ENCODE data around the gene KRT81.
"Not testable (repeated sequence)": the region's sequence is repeated elsewhere in the genome, so short reads cannot be mapped to it uniquely, and the experiment has no call there.

The KRT81 gene

DNA sequence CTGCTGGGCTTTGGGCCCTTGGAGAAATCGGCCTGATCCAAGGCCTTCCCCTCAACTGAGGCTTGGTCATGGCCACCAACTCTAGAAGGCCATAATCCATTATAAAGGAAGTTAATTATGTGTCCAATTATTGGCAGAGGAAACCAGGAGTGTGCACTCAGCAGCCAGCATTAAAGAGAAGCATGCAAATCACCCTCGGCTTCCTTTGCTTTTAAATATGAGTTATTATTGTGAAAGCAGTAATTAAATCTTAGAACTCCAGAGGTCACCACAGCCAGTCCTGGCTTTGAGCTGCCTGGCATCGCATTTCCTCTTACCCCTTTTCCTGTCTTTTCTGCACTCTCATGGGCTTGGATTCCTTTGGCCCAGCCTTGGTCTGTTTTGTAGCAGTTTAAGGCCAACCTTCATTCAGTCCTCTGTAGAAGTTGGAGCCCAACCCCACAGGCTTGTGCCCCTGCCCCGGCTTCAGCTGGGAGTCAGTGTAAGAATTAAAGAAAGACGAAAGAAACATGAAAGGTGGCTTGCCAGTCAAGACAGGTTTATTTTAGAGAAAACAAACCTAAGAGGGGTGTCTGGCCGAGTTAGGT lies 31.6 kb downstream of the KRT81 start:
- TF ChIP-seq FOXK2 (IDR thresholded peaks at IDR 0.05) (no peak), LEF1 (IDR thresholded peaks at IDR 0.05; ENCODE audit: borderline replicate concordance) (no peak), BHLHE40 (IDR thresholded peaks at IDR 0.05; ENCODE audit: borderline replicate concordance) (no peak)
- no peak for DNase-seq (ENCODE audit: extremely low spot score)
- ChIA-PET CTCF (interaction anchor here (0.8 kb wide), 1 partner anchor 20 kb away, joined by 3 read pairs; no protein-coding TSS in a partner anchor), POLR2A (no interaction called here)

DNA sequence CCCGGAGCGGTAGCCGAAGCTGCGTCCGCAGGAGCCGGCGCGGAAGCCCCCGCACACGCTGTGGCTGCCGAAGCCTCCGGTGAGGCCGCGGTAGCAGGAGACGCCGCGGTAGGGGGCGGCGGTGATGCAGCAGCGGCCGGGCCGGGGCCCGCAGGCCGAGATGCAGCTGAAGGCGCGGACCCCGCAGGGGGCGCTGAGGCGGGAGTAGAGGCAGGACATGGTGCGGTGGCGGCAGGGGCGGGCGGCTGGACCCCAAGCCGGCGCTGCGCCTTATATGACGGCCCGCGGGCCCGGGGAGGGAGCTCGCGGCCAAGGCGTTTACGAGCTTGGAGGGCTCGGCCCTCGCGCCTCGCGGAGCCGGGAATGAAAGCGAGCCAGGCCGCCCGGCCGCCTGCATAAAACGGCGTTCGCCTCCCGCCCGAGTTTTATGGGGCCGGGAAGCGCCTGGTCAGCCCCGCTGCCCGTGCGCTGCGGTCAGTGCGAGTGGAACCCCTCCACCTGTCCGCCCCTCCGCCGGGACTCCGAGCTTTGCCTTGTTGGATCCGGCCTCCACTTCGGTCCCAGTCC lies 32.9 kb downstream of the KRT81 start:
- ChIA-PET POLR2A (no interaction called here), CTCF (no interaction called here)
- TF ChIP-seq ARNT (IDR thresholded peaks at IDR 0.05): no peak
- no peak for TF ChIP-seq FOXK2 (IDR thresholded peaks at IDR 0.05)
- no peak for TF ChIP-seq LEF1 (IDR thresholded peaks at IDR 0.05; ENCODE audit: borderline replicate concordance)
- TF ChIP-seq HDGF (IDR thresholded peaks at IDR 0.05; ENCODE audit: borderline replicate concordance): no peak
- no peak for TF ChIP-seq TARDBP (IDR thresholded peaks at IDR 0.05)
- no peak for TF ChIP-seq ZNF384 (IDR thresholded peaks at IDR 0.05)
- TF ChIP-seq, protein P1, sequence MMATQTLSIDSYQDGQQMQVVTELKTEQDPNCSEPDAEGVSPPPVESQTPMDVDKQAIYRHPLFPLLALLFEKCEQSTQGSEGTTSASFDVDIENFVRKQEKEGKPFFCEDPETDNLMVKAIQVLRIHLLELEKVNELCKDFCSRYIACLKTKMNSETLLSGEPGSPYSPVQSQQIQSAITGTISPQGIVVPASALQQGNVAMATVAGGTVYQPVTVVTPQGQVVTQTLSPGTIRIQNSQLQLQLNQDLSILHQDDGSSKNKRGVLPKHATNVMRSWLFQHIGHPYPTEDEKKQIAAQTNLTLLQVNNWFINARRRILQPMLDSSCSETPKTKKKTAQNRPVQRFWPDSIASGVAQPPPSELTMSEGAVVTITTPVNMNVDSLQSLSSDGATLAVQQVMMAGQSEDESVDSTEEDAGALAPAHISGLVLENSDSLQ (IDR thresholded peaks at IDR 0.05): no peak
- TF ChIP-seq ELF4 (IDR thresholded peaks at IDR 0.05): no peak
- no peak for TF ChIP-seq FOXM1 (IDR thresholded peaks at IDR 0.05; ENCODE audit: borderline replicate concordance)
- no peak for TF ChIP-seq CTBP1 (IDR thresholded peaks at IDR 0.05; ENCODE audit: borderline replicate concordance)
- no peak for TF ChIP-seq FOXA1 (IDR thresholded peaks at IDR 0.05)
- no peak for TF ChIP-seq SP1 (IDR thresholded peaks at IDR 0.05)
- no peak for TF ChIP-seq BHLHE40 (IDR thresholded peaks at IDR 0.05; ENCODE audit: borderline replicate concordance)
- no peak for TF ChIP-seq SUZ12 (IDR thresholded peaks at IDR 0.05)
- DNase-seq (ENCODE audit: extremely low spot score): no peak

DNA sequence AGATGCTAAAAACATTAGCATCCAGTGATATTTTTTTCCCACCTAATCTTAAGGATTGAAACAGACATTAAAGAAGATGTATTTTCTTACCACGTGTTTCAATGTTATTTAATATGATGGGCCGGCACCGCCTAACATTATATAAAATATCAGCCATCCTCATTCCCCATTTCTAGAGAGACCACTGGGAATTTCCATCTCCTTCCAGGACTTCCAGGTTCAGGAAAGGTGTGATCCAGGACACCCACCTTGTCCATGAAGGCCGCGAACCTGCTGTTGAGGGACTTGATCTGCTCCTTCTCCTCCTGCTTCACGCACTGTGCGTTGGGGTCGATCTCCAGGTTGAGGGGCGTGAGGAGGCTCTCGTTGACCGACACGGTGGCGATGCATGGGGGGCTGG lies 33.4 kb downstream of the KRT81 start:
- POLR2A ChIA-PET; DNase-seq (ENCODE audit: extremely low spot score); CTCF ChIA-PET: not testable (repeated sequence)

DNA sequence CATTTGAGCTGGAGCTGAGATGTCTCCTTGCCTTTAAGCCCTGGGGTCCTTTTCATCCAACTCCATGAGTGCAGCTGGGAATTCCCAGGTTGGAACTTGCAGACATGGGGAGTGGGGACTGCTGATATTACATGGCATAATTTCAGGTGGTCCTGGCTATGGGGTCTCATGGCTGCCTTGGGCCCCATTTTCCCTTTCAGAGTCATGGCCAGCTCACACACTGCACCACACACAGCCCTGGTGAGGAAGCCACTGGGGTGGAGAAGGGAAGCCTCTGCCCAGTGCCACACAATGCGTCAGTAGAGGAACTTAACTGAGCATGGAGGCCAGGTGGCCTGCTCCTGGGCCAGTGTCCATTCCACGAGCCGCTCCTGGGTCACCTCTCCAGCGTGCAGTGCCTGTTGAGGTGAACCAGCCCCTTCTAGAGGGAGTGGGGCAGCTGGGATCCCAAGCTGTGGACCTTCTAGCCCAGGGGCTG lies 34.2 kb downstream of the KRT81 start:
- ChIA-PET POLR2A (no interaction called here), CTCF (interaction anchor here (0.7 to 1.4 kb wide), 2 partner anchors 21 to 35 kb away, joined by 5 to 7 read pairs; no protein-coding TSS in a partner anchor)
- DNase-seq (ENCODE audit: extremely low spot score): no peak
- TF ChIP-seq, protein P1 (IDR thresholded peaks at IDR 0.05): no peak
- TF ChIP-seq CTBP1 (IDR thresholded peaks at IDR 0.05; ENCODE audit: borderline replicate concordance) (no peak), ARNT (IDR thresholded peaks at IDR 0.05) (no peak), FOXM1 (IDR thresholded peaks at IDR 0.05; ENCODE audit: borderline replicate concordance) (no peak), FOXA1 (IDR thresholded peaks at IDR 0.05) (no peak), LEF1 (IDR thresholded peaks at IDR 0.05; ENCODE audit: borderline replicate concordance) (no peak), ELF4 (IDR thresholded peaks at IDR 0.05) (no peak), SUZ12 (IDR thresholded peaks at IDR 0.05) (no peak), TARDBP (IDR thresholded peaks at IDR 0.05) (no peak), FOXK2 (IDR thresholded peaks at IDR 0.05) (no peak), SP1 (IDR thresholded peaks at IDR 0.05) (no peak), ZNF384 (IDR thresholded peaks at IDR 0.05) (no peak), BHLHE40 (IDR thresholded peaks at IDR 0.05; ENCODE audit: borderline replicate concordance) (no peak), NFRKB (IDR thresholded peaks at IDR 0.05) (no peak), HDGF (IDR thresholded peaks at IDR 0.05; ENCODE audit: borderline replicate concordance) (no peak), L3MBTL2 (conservative IDR thresholded peaks at IDR 0.05) (no peak)

DNA sequence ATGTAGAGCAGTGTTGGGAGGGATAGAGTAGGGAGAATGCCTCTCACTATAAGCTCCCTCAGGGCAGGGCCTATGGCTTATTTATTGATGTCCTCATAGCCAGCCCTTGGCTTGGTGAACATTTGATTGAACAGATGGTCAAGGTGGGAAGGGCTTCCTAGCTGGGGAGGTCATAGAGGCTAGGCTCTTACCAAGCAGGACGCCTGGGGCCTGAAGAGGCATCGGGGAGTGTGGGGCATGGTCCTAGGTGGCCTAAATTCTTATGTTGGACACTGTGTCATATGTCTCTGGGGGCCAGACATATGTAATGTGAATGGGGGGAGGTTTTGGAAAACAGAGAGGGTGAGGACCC lies 34.8 kb downstream of the KRT81 start:
- CTCF ChIA-PET: interaction anchor here (0.7 to 1.4 kb wide), 2 partner anchors 22 to 34 kb away, joined by 5 to 7 read pairs; no protein-coding TSS in a partner anchor
- no peak for DNase-seq (ENCODE audit: extremely low spot score)
- no peak for TF ChIP-seq CTBP1 (IDR thresholded peaks at IDR 0.05; ENCODE audit: borderline replicate concordance)
- no peak for TF ChIP-seq L3MBTL2 (conservative IDR thresholded peaks at IDR 0.05)
- no peak for TF ChIP-seq TARDBP (IDR thresholded peaks at IDR 0.05)
- POLR2A ChIA-PET: no interaction called here

DNA sequence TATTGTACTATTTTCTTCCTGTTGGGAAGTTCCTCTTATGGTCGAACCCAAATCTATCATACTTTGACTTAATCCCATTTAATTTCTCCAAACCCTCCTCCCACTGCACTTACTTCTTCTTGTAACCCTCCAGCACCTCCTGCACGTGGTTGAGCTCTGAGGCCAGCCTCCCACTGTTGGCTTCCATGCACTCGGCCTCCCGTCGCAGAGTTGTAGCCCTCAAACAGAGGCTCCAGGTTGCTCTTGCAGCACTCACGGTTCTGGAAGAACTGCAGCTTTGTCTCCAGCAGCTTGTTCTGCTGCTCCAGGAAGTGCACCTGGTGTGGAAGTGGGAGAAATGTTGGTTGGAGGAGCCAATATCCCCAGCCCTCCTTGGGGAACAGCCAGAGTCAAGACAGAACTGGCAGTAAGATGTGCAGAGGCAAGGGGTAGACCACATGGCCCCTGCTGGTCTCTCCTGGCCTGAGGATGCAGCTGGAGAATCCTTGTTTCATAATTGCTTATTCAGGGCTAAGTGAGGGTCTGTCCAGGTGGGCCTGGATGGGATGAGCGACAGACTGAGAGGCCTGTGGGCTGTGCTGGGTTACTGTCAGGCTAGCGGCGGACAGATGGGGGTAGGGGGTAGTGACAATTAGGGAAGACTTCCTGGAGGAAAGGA lies 35.3 kb downstream of the KRT81 start:
- no peak for TF ChIP-seq FOXK2 (IDR thresholded peaks at IDR 0.05)
- TF ChIP-seq ARNT (IDR thresholded peaks at IDR 0.05): no peak
- TF ChIP-seq BHLHE40 (IDR thresholded peaks at IDR 0.05; ENCODE audit: borderline replicate concordance): no peak
- TF ChIP-seq HDGF (IDR thresholded peaks at IDR 0.05; ENCODE audit: borderline replicate concordance): no peak
- CTCF ChIA-PET: interaction anchor here (1.4 kb wide), 1 partner anchor 34 kb away, joined by 7 read pairs; no protein-coding TSS in a partner anchor
- POLR2A ChIA-PET: no interaction called here
- no peak for DNase-seq (ENCODE audit: extremely low spot score)

Data from HEK293T (cell line).